Measurements from ENCODE around the gene EPHA4.

The EPHA4 gene

DNA sequence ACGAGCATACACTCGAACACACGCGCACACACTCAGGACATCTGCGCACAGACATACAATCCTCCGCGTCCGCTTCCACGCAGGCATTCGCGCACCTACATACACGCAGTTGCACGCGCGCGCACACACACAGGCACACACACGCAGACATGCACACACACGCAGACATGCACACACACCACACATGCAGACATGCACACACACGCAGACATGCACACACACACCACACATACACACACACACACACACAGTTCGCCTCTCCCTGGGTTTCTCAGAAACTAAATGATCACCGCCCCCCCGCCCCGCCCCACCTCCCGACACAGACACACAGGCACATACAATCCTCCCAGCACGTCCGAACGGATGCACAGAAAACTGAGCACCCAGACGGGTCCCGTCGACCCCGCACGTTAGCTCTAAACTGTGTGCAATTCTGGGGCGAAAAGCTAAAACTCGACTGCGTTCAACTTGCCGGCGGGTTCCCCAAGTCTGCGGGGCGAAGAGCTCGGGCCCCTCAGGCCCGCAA lies 1.0 kb downstream of the EPHA4 start:
- no peak for FAIRE-seq

DNA sequence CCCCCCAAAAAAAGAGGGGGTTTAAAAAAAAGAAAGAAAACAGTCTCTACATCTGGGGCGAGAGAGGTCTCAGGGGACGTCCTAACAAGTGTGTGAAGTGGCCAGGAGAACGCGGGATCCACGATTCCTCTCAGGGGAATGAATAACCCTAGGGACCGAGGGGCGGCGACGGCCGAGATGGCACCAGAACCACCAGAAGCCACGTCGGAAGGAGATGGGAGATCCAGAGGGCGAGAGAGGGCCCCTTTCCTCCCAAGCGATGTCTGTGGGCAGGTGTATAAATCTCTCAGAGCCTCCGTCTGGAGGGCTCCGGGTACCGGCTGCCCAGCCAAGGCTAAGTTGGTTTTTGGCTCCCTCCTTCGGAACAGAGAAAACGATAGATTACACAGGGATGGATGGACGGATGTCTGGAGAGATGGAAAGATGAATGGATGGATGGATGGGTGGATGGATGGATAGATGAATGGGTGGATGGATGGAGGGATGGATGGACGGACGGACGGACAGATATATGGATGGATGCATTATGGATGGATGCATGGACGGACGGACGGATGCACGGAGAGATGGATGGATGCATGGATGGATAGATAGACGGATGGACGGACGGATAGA lies 1.7 kb downstream of the EPHA4 start:
- FAIRE-seq = no peak

DNA sequence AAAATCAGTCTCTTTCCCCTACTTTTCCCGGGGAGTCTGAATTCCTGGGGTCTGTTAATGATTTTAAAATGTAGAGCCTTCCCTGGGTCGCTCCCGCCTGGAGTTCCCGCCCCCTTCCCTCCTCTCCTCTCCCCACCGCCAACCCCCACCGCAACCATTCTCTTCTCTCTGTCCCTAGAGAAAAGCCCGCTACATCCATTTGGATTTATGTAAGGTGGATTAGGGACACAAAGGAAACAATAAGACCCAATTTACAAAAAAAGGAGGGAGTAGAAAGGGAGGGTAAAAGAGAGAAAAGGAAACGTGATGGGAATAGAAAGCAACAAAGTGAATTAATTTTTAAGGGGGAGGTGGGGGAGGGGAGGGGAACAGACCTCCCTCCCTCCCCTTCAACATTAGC lies 2.2 kb downstream of the EPHA4 start:
- FAIRE-seq = no peak

DNA sequence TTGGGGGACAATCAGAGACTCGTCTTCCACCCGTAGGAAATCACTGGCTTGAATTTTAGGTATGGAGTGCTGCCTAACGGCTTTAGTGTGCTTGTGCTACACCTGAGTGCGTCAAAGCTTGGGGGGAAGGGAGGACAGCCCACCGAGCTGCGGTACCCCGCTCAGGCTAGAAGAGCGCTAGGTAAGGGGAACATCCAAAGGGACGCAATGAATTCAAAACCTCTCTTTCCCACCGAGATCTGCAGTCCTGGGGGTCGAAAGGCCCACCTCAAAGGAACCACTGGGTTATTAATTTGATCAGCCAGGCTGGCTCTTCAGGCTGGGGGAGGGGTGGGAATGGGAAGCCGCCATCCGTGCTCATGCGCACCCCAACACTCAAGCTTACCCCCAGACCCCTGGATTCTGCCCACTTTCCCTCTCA lies 2.7 kb downstream of the EPHA4 start:
- FAIRE-seq = no peak

DNA sequence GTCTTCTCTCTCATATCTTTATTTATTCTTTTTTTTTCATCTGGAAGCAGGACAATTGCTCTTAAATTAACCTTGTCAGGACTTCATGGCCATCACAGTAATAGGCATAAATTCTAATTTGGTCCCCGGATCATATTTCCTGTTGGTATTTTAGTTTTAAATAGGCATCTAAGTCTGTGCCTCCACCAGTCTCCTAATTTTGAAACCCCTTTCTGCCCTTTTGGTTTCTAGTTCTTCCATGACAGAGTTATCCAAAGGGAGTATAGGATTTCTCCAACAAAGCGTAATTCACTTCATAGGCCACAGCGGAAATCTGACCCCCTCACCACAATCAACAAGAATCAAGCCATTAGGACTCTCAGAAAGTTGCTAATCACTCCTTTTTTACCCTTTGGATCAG lies 3.8 kb downstream of the EPHA4 start:
- FAIRE-seq = no peak

DNA sequence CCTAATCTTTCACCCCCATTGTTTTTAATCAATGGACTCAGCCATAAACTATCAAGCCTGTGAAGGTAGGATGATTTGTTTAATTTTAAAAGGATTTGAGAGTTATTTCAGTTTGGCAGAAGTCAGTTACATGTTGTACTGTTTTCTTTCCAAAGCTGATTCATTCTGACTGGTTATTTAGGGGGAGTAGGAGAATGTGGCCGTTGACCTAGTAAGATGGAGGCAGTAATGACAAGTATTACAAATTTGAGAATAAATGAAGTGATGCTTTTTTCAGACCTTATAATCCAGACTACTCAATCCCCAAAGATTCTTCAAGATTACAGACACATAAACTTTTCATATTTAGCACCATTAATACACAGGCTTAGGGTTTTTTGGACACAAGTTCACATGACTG lies 4.3 kb downstream of the EPHA4 start:
- FAIRE-seq = no peak

DNA sequence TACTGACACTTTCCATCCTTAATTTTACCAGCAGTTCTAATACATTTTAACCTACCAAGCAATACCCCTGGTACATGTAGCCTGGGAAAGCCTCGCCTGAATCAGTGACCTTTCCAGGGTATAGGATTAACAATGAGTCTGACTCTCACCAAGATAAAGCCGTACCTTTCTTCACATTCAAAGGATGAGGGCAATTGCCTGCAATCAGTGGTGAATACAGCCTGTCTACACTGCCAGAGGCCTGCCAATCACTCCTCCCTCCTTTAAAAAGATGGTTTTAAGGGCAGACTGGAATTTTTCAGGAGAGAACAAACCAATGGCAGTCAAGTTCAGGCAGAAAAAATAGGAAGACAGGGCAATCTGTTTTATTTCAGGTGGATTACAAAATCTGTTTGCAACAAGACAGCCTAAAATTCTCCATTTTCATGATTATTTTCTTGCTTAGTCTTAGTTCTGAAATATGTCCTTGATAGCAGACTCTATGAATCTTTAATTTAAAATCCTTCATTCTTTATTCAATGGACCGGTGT lies 4.8 kb downstream of the EPHA4 start:
- FAIRE-seq = no peak

DNA sequence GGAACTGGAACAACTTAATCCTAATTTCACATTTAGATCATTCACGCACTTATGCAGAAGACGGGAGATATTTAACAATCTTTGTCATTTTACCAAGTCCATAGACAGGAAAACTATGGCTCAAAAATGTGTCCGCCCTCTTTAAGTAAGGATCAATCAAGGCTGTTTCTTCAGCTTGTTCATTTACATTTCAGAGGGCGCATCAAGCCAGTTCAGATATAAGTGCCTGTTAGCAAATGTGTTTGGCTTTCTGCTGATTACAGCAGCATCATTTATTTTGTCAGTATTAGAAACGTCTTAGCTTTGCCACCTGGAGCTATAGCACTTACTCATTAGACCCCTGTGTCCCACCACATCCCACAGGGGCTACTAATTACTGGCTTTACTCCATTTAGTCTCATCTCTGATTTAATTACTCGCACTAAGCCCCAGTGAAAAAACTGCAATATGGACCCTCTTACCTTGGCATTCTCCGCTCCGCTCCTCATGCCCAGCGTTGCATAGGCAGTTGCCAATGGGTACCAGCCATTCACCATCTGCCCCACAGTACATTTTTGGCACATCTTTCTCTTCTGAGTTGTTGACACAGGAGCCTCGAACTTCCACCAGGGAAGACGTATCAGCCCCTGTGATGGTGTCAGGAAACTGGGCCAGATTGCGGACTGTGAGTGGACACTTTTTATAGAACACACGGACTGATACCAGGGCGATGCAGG lies 8.7 kb downstream of the EPHA4 start:
- FAIRE-seq = no peak

DNA sequence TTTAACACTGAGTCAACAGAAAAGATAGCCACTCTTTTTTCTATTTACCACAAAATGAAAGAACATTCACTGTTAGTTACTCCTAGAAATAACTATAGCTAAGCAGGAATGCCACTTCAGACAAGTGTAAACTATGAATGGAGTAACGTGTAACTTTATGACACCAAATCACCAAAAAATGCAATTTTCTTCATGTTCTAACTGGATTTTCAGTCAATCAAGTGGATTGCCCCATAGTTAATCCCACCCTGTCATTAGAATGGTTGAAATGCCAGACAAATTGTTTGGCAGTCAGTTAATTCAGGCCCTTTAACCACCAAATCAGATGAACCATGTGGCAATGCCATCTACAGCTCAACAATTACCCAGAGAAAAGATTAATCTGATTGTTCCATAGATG lies 9.9 kb downstream of the EPHA4 start:
- no peak for FAIRE-seq

DNA sequence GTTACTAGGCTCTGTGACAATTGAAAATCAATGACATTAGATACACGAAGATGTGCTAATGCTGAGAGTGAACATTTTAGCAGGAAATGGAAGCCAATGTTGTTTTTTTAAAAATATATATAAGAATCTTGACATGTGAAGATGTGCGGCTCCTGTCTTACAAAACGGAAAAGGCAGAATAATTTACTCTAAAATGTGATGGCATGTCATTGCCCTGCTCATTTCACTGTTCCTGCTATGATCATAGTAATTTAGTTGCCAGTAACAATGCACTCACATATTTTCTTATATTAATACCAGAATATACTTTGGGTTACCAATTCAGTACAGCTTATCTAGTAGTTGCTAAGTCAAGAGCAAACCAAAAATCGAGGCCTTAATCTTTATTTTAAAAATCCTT lies 10.3 kb downstream of the EPHA4 start:
- FAIRE-seq = no peak

DNA sequence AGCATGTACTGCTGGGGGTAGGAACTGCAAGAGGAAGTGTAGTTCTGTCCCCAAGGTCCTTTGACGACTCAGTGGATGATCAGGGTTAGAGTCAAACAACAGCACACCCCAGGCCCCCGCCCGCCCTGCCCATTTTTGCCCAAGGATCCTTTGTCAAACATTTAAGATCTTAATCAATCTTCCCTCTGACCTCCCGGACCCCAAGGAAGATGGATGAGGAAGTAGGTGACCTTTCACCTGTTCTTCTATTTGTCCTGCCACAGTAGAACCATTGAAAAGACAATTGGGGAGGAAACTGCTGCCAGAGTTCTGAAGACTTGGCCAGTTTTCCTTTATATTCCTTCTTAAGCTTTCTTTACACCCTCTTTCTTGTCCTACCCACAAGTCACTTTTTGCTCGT lies 12.1 kb downstream of the EPHA4 start:
- FAIRE-seq = no peak

DNA sequence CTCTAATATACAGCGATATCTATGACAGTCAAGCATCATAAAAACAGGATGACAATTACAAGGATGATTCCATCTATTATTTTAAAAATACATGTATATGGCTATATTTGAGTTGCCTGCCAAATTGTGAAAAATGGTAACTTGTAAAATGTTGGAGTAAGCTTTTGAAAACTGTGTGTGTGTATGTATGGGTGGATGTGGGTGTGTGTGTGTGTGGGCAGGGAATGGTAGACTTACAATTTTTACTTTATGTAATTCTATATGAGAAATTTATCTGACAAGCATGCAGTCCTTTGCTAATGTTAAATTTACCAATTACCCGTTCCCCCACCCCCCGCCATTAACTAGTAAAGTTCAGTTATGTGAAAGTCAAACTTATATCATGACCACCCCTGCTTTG lies 14.0 kb downstream of the EPHA4 start:
- no peak for FAIRE-seq

DNA sequence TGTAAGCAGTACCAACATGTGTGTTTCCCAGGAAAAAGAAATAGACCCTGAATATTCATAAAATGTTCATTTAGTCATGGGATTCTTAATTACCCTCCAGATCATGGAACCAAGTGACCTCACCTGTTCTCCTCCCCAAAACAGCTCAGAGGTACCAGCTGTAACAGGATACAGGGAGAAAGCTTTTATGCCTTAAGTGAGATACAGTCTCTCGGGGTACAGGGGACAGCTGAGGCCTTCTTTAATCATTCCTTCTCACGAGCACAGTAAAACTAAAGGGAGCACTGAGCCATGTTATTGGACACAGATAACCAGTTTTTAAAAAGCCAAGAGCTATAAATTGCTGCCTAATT lies 16.6 kb downstream of the EPHA4 start:
- no peak for FAIRE-seq

DNA sequence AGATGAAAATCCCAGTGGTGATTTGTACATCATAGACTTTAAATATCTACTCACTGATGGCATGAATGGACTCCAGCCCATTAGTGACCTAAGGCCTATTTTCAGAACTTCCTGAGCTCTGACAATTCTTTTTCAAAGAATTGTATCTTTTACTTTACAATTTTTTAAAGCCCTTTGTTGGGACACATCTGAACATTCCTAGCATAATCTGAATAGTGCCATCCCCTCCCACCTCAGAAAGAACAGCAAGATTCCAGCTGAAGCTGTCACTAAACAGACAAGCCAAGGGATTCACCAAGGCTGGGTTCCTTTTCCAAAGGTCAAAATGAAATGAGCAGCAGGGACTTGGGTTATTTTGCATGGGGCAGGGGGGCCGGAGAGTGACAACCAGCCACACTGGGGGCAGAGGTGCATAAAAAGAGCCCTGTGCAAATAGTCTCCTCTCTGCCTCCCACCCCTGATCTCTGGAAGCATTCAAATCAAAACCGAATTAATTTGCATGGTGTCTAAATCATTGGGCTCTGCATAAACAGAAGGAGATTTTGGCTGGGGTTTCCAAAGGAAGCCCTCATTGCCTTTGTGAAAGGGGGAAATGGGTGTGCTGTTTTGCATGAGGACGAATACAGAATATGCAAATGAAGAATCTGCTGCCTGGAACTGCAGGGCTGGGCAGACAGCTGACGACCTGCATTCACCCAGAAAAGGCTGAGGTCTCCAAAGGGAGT lies 17.2 kb downstream of the EPHA4 start:
- FAIRE-seq = no peak

DNA sequence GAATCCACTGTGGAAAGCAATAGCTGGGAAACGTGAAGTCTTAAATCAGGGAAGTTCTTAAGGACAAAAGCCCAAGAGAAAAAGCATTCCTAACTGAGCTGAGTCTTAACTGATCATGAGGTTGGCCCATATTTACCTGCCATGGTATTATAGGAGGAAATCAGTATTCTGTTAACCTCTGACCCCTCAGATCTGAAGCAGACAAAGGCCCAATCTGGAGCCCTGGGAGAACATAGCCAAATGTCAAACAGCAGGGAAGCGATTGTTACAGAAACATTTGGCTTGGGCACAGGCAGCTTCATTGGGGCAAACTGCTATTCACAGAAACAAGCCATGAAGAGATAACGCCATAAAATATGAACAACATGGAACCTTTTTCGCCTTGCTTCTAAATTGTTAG lies 18.8 kb downstream of the EPHA4 start:
- FAIRE-seq = no peak

DNA sequence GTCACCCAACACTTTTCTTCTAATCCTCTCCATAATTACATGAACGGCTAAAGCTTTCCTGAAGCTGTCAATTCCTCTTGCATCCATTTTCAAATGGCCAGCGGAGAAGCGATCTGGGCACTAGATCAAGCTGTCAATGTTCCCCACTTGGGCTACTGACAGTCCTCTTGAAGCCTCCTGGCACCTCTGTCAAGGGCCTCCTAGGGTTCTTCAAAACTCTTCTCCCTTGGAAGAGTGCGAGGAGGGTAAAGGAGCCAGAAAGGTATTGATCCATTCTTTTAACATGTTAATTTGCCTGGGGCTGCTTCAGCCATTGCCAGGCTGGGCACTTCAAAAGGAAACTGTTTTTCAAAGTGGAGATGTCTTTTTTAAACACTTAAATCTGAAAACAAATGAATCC lies 19.8 kb downstream of the EPHA4 start:
- FAIRE-seq = no peak

DNA sequence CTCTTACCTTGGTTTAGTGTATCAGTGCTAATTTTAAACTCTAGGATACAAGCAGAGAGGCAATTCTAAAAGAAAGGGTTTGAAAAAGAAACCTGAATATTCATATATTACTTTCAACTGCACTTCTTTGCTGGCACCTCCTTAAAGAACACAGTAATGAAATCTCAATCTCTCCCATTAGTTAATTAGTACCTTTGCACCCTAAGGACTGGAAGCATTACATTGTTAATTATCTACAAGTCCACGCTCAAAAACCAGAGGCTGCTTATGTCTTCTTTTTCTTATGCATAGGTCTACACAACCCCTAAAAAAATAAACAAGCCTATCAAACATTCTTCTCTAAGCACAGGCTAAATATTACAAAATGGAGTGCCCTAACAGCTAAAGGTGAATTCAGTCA lies 20.2 kb downstream of the EPHA4 start:
- no peak for FAIRE-seq

DNA sequence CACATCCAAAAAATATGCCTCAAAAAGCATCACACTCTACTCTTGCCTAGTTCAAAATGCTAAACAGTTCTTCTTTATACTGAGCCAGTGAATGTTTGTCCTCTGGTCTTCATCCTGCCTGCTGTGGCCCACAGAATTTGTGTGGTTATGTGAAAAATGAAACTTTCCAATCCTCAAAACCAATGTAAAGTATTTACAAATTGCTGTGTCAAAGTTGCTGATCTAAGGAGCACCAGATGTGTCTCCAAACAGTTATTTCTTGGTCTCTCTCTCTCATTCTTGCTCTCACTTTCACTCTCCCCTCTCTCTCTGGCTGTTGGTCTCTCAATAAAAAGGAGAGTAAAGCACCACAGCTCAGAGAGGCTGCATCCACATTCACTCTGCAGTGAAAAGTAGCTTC lies 23.0 kb downstream of the EPHA4 start:
- FAIRE-seq = no peak

DNA sequence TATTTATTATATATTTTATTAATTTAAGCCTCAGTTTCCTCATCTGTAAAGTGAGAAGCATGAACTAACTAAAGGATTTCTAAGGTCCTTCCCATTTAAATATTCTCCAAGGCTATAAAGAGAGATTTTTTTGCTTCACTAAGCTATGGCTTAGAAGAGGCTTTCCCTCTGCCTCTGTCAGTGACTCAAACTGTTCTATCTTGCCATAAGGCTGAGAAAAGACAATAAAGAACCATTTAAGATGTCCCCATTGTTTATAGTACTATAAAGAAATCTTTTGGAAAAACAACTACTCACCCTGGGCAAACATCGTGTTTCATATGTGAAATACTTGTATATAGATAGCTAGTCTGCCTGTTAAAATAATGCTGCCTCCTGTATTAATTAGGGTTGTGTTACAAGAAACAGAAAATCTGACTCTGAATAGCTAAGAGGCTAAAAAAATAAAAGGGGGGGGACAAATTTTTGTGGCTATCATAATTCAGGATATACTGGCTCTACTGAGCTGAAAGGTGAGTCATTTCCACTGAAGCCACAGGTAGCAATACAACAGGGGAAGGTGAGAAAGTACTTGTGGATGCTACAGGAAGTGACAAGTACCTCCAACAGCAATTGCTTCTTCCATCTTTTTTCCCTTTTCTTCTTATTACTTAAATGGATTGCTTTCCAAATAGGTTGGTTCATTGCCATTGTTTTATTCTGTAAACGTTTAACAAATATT lies 25.4 kb downstream of the EPHA4 start:
- FAIRE-seq = no peak

DNA sequence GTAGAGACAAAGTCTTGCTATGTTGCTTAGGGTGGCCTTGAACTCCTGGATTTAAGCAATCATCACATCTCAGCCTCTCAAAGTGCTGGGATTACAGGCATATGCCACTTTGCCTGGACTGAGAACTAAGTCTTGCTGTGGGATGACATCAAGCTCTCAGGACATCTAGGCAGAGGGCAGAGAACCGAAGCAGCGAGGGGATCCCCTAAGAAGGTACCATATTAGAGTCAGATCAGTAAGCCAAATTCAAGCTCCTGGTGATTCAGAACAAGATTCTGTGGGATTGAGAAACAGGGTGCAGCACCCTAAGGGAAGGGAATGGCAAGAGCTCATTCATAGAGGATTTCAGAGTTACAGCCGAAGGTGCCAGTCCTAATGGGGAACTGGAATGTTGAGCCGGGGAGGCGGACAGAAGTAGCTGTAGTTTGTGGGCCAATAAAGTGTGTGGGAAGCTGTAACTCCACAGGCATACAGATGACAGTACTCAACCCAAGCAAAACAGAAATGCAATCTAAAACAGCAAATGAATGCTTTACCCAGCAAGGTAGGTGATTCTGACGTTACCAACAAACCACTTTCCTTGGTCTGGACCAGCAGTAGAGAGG lies 30.9 kb downstream of the EPHA4 start:
- no peak for FAIRE-seq

DNA sequence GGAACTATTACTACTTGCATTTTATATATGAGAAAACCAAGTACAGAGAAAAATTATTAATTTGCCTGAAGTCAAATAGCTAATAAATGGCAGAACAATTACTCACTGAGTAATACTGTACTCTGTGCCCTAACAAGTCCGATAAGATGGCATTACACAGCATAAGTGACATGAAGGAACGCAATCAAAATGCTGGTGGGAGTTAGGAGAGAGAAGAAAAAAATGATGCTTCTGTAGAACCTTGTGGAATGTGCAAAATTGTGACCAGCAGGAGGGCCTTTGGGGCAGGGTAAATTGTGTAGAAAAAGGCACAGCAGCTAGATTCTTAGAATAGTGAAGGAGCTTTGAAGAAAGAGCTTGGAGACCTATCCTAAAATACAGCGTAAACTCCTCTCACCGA lies 32.9 kb downstream of the EPHA4 start:
- no peak for FAIRE-seq

DNA sequence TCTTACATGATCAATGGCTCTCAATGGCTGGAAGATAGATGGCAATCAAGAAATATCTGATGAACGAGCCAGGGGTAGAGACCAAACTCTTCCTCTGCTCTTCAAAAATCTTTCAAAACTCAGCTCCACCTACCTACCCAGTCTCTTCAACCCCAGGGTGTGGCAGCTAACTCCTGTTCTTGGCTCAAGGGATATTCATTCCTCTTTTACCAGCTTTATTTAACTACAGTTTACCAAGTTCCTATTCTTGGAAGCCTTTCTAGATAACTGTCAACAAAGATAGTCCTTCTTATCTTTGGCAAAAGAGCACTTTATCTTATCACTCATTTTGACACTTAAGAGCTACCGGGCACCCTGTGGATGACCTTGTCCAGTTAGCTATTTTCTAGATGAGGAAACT lies 36.3 kb downstream of the EPHA4 start:
- FAIRE-seq = no peak

DNA sequence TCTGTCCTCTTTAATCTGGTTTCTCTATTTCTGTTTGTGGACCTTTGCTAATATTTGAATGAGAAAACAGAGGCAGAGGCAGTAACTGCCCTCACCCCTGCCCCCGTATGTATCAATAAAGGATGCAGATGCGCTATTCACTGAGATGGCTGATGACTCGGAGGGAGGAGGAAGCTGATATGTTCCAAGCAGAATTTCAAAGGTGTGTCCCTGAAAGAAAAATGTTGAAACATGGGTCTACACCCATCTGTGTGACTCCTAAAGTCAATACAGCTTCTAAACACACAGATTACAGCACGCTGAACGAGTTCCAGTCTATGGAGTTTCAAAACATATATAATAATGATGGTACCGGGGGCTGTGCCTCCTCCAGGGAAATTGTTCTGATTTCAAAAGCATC lies 38.8 kb downstream of the EPHA4 start:
- no peak for FAIRE-seq
